ENCODE results near the gene SMIM13.

The SMIM13 gene

GRCh38 chr6:11152581-11152980 lies 58.9 kb downstream of the SMIM13 start:
- Histone ChIP-seq H3K9me3 (ENCODE audit: insufficient read depth, low read length) (no peaks in the 10 kb centered on the region), H4K20me1 (ENCODE audit: insufficient read depth, low read length) (no peaks in the 10 kb centered on the region), H3K4me1 (ENCODE audit: low read length) (no peaks in the 10 kb centered on the region), H3K27ac (ENCODE audit: low read length) (no peak overlapping the region), H3K79me2 (ENCODE audit: low read length) (no peaks in the 10 kb centered on the region), H2AFZ (ENCODE audit: low read depth, low read length) (no peak overlapping the region), H3K4me2 (ENCODE audit: low read length) (no peak overlapping the region), H3K27me3 (ENCODE audit: low read depth, low read length) (no peaks in the 10 kb centered on the region), H3K9ac (ENCODE audit: low read length) (no peak overlapping the region), H3K4me3 (ENCODE audit: low read length) (no peak overlapping the region), H3K36me3 (replicated peaks; ENCODE audit: low read depth, low read length) (no peaks in the 10 kb centered on the region)
- TF ChIP-seq CTCF (IDR thresholded peaks at IDR 0.05; ENCODE audit: low read depth, low read length) (no peak), EZH2phosphoT487 (IDR thresholded peaks at IDR 0.05; ENCODE audit: low read depth) (no peak)

- Histone ChIP-seq H3K36me3 (replicated peaks; ENCODE audit: low read depth, low read length) (no peaks in the 10 kb centered on the region), H3K4me2 (ENCODE audit: low read length) (no peak overlapping the region), H3K9ac (ENCODE audit: low read length) (no peak overlapping the region), H4K20me1 (ENCODE audit: insufficient read depth, low read length) (no peaks in the 10 kb centered on the region), H3K4me1 (ENCODE audit: low read length) (no peaks in the 10 kb centered on the region), H3K79me2 (ENCODE audit: low read length) (no peaks in the 10 kb centered on the region), H2AFZ (ENCODE audit: low read depth, low read length) (no peak overlapping the region), H3K9me3 (ENCODE audit: insufficient read depth, low read length) (no peaks in the 10 kb centered on the region), H3K4me3 (ENCODE audit: low read length) (no peak overlapping the region), H3K27me3 (ENCODE audit: low read depth, low read length) (no peaks in the 10 kb centered on the region), H3K27ac (ENCODE audit: low read length) (no peak overlapping the region)
- TF ChIP-seq EZH2phosphoT487 (IDR thresholded peaks at IDR 0.05; ENCODE audit: low read depth) (no peak), CTCF (IDR thresholded peaks at IDR 0.05; ENCODE audit: low read depth, low read length) (no peak)
Observed at GRCh38 chr6:11153447-11153846, 59.8 kb downstream of the SMIM13 start.

- no peak overlapping the region for H2AFZ ChIP-seq (ENCODE audit: low read depth, low read length)
- TF ChIP-seq EZH2phosphoT487 (IDR thresholded peaks at IDR 0.05; ENCODE audit: low read depth), result no peak
- no peak for TF ChIP-seq CTCF (IDR thresholded peaks at IDR 0.05; ENCODE audit: low read depth, low read length)
- H3K9me3 ChIP-seq (ENCODE audit: insufficient read depth, low read length), result no peaks in the 10 kb centered on the region
- no peaks in the 10 kb centered on the region for H3K79me2 ChIP-seq (ENCODE audit: low read length)
- H3K27me3 ChIP-seq (ENCODE audit: low read depth, low read length), result no peaks in the 10 kb centered on the region
- H3K36me3 ChIP-seq (replicated peaks; ENCODE audit: low read depth, low read length), result no peaks in the 10 kb centered on the region
- H3K4me1 ChIP-seq (ENCODE audit: low read length), result no peaks in the 10 kb centered on the region
- no peaks in the 10 kb centered on the region for H4K20me1 ChIP-seq (ENCODE audit: insufficient read depth, low read length)
- H3K4me3 ChIP-seq (ENCODE audit: low read length), result no peak overlapping the region
- H3K27ac ChIP-seq (ENCODE audit: low read length), result no peak overlapping the region
- no peak overlapping the region for H3K9ac ChIP-seq (ENCODE audit: low read length)
- H3K4me2 ChIP-seq (ENCODE audit: low read length), result no peak overlapping the region
Observed at GRCh38 chr6:11155589-11155988, 62.0 kb downstream of the SMIM13 start.

- Histone ChIP-seq H3K79me2 (ENCODE audit: low read length) (no peaks in the 10 kb centered on the region), H3K36me3 (replicated peaks; ENCODE audit: low read depth, low read length) (no peaks in the 10 kb centered on the region), H4K20me1 (ENCODE audit: insufficient read depth, low read length) (no peaks in the 10 kb centered on the region), H3K9ac (ENCODE audit: low read length) (no peak overlapping the region), H3K4me2 (ENCODE audit: low read length) (no peak overlapping the region), H3K27ac (ENCODE audit: low read length) (no peak overlapping the region), H3K27me3 (ENCODE audit: low read depth, low read length) (no peaks in the 10 kb centered on the region), H3K9me3 (ENCODE audit: insufficient read depth, low read length) (no peaks in the 10 kb centered on the region), H3K4me3 (ENCODE audit: low read length) (no peak overlapping the region), H3K4me1 (ENCODE audit: low read length) (peaks cover 14% of the 10 kb centered on the region), H2AFZ (ENCODE audit: low read depth, low read length) (no peak overlapping the region)
- TF ChIP-seq CTCF (IDR thresholded peaks at IDR 0.05; ENCODE audit: low read depth, low read length) (no peak), EZH2phosphoT487 (IDR thresholded peaks at IDR 0.05; ENCODE audit: low read depth) (no peak)
Observed at GRCh38 chr6:11160199-11160598, 66.6 kb downstream of the SMIM13 start.
